ENCODE measurements around the gene MKNK1. TPM values are rescaled to one million over a fixed set of nuclear protein-coding genes. Genes with fewer than 3 reads are reported as not detected.

The MKNK1 gene
- total RNA-seq, 1 experiment from 2014 or later, result 18.6 TPM

DNA sequence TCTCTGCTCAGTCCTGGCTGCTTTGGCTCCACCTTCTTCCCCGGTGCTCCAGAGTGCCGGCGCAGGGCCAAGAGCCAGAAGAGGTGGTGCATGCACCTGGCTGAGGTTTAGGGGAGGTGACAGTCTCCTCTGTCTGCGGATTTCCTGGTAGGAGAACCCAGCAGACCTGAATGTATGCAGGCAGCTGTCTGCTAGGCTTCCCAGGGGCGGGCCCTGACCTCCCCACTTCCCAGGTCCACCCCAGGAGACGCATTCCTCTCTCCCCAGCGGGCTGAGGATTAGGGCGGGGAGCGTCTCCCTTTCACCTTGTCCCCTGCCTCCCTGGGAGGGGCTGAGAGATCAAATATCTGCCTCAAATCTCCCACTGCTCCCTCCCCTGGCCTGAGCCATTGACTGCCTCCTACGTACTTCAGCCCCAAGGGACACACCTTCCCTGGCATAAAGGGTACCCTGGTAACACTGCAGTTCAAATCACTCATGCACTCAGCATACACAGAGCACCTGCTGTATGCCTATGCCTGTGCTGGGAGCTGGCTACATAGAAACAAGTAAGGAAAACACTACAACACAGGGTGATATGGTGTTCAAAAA, 87.0 kb downstream of the MKNK1 start (continued):
- TF ChIP-seq PRRX2 (CRISPR knock-in tag; IDR thresholded peaks at IDR 0.05) (no peak), SP1 (CRISPR knock-in tag; conservative IDR thresholded peaks at IDR 0.05) (peak; percentile 71), TP53 (CRISPR knock-in tag; IDR thresholded peaks at IDR 0.05) (no peak), TCF7 (CRISPR knock-in tag; IDR thresholded peaks at IDR 0.05; ENCODE audit: low read depth) (no peak), USF2 (CRISPR knock-in tag; IDR thresholded peaks at IDR 0.05) (no peak), ZNF263 (CRISPR knock-in tag; IDR thresholded peaks at IDR 0.05; ENCODE audit: low read depth) (no peak), ZNF416 (CRISPR knock-in tag; IDR thresholded peaks at IDR 0.05) (no peak), E2F5 (CRISPR knock-in tag; IDR thresholded peaks at IDR 0.05) (no peak), NR1H2 (CRISPR knock-in tag; IDR thresholded peaks at IDR 0.05) (no peak), MYBL2 (CRISPR knock-in tag; IDR thresholded peaks at IDR 0.05) (no peak), ZNF317 (CRISPR knock-in tag; IDR thresholded peaks at IDR 0.05; ENCODE audit: borderline replicate concordance, low read depth) (no peak), ZNF512 (CRISPR knock-in tag; IDR thresholded peaks at IDR 0.05; ENCODE audit: borderline replicate concordance) (no peak), ZNF121 (CRISPR knock-in tag; IDR thresholded peaks at IDR 0.05) (no peak), GTF2I (CRISPR knock-in tag; conservative IDR thresholded peaks at IDR 0.05) (no peak), FOXP1 (CRISPR knock-in tag; IDR thresholded peaks at IDR 0.05; ENCODE audit: borderline replicate concordance) (peak; percentile 39; the same call in 1 of the 2 replicates), JUN (CRISPR knock-in tag; IDR thresholded peaks at IDR 0.05) (no peak), HMGA2 (CRISPR knock-in tag; IDR thresholded peaks at IDR 0.05) (no peak), EMX1 (CRISPR knock-in tag; IDR thresholded peaks at IDR 0.05) (no peak), ETV6 (CRISPR knock-in tag; IDR thresholded peaks at IDR 0.05) (peak; percentile 57; the same call in 1 of the 2 replicates), CBFB (CRISPR knock-in tag; IDR thresholded peaks at IDR 0.05; ENCODE audit: low read depth) (no peak), ATF6 (CRISPR knock-in tag; IDR thresholded peaks at IDR 0.05) (no peak), ZNF425 (CRISPR knock-in tag; conservative IDR thresholded peaks at IDR 0.05) (no peak), FOXK1 (CRISPR knock-in tag; IDR thresholded peaks at IDR 0.05) (no peak)
- TF ChIP-seq, protein P1, sequence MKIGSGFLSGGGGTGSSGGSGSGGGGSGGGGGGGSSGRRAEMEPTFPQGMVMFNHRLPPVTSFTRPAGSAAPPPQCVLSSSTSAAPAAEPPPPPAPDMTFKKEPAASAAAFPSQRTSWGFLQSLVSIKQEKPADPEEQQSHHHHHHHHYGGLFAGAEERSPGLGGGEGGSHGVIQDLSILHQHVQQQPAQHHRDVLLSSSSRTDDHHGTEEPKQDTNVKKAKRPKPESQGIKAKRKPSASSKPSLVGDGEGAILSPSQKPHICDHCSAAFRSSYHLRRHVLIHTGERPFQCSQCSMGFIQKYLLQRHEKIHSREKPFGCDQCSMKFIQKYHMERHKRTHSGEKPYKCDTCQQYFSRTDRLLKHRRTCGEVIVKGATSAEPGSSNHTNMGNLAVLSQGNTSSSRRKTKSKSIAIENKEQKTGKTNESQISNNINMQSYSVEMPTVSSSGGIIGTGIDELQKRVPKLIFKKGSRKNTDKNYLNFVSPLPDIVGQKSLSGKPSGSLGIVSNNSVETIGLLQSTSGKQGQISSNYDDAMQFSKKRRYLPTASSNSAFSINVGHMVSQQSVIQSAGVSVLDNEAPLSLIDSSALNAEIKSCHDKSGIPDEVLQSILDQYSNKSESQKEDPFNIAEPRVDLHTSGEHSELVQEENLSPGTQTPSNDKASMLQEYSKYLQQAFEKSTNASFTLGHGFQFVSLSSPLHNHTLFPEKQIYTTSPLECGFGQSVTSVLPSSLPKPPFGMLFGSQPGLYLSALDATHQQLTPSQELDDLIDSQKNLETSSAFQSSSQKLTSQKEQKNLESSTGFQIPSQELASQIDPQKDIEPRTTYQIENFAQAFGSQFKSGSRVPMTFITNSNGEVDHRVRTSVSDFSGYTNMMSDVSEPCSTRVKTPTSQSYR (CRISPR knock-in tag; IDR thresholded peaks at IDR 0.05), result no peak
- TF ChIP-seq, protein P2, sequence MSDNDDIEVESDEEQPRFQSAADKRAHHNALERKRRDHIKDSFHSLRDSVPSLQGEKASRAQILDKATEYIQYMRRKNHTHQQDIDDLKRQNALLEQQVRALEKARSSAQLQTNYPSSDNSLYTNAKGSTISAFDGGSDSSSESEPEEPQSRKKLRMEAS (CRISPR knock-in tag; IDR thresholded peaks at IDR 0.05), result no peak; the same call in 1 of the 2 replicates
- TF ChIP-seq, protein P3, sequence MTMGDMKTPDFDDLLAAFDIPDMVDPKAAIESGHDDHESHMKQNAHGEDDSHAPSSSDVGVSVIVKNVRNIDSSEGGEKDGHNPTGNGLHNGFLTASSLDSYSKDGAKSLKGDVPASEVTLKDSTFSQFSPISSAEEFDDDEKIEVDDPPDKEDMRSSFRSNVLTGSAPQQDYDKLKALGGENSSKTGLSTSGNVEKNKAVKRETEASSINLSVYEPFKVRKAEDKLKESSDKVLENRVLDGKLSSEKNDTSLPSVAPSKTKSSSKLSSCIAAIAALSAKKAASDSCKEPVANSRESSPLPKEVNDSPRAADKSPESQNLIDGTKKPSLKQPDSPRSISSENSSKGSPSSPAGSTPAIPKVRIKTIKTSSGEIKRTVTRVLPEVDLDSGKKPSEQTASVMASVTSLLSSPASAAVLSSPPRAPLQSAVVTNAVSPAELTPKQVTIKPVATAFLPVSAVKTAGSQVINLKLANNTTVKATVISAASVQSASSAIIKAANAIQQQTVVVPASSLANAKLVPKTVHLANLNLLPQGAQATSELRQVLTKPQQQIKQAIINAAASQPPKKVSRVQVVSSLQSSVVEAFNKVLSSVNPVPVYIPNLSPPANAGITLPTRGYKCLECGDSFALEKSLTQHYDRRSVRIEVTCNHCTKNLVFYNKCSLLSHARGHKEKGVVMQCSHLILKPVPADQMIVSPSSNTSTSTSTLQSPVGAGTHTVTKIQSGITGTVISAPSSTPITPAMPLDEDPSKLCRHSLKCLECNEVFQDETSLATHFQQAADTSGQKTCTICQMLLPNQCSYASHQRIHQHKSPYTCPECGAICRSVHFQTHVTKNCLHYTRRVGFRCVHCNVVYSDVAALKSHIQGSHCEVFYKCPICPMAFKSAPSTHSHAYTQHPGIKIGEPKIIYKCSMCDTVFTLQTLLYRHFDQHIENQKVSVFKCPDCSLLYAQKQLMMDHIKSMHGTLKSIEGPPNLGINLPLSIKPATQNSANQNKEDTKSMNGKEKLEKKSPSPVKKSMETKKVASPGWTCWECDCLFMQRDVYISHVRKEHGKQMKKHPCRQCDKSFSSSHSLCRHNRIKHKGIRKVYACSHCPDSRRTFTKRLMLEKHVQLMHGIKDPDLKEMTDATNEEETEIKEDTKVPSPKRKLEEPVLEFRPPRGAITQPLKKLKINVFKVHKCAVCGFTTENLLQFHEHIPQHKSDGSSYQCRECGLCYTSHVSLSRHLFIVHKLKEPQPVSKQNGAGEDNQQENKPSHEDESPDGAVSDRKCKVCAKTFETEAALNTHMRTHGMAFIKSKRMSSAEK (CRISPR knock-in tag; IDR thresholded peaks at IDR 0.05; ENCODE audit: borderline replicate concordance), result no peak
